Right ventricle myocardium inferior (tissue), 1 donor: ENCODE measurements around the gene MTREX. TPM values are rescaled to one million over a fixed set of nuclear protein-coding genes. Genes with fewer than 3 reads are reported as not detected.

Source experiments
- ATAC-seq: fragments of 200-7000 bp; cut with Tn5 transposase; one replicate; pipeline ENCODE4 v1.9.1; 2020; ENCODE audit warnings: mild to moderate bottlenecking, moderate library complexity
- DNase-seq: peaks from one replicate; pipeline ENCODE4 v3.0.0; 2021; ENCODE audit errors: missing footprints
- intact Hi-C: fragments of 100-400 bp; cut with DNase I; formaldehyde crosslinking; loops from one replicate; pipeline ENCODE4 v1.11.0; 2022
- total RNA-seq: library from RNA; stranded (reverse); fragmentation: NEBNext Ultra II Directional; extraction: Animal tissue kit (Norgen Biotek cat#: 25700); gene quantifications from one replicate; pipeline ENCODE4 v1.2.1, GENCODE V29; 2021
- donor health status: DM: no; HTN: yes; CAD: no; lungs with severe emphysema.

The MTREX gene
- total RNA-seq, 1 donor from 2014 or later, result 61.4 TPM

DNA sequence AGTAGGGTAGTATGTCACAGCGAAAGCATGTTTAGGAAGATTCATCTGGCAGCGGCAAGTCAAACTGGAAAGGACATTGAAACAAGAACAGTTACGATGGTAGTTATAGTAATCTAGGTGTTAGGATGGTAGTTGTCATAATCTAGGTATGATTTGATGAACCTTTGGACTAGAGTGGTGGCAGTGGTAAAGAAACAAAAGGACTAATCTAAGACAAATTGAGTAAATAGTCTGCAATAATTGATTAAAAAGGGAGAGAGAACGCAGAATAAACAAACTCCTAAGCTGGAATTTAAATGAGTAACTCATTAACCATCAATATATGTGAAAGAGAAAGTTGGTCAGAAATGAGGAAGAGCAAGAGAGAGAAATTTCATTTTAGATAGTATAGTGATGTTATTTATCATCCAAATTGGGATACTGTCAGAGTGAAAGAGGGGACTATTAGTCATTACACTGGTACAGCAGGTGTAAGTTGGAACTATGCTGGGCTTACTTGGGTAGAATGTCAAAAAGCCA is 56.8 kb downstream of the MTREX start:
- ATAC-seq (no peak), DNase-seq (no peak)
- intact Hi-C loops, result no loop called here

DNA sequence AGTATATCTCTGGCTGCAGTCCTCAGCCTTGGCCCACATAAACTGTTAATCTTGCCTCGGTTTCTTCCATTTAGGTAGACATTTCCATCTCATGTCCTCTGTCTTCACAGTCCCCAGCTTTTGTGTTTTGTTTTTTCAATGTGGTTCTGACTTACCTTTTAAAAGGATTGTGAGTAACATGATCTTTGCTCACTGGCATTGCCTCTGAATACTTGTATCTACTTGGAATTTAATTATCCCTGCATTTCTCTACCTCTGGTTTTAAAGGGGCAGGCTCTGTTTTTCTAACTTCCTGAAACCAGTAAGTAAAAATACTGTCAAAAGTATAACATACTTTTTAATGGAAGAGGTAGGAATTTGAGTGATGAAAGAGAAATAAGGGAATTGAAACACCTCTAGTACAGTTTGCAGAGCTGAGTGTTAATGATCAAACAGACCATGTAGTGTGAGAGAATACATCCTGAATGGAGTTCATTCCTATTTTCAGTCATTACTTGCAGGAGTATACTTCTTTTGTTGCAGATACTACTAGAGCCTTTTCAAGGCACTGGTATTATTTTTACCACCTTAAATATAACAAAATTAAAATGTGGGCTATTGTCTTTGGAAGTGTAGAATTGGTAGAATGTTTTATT is 62.6 kb downstream of the MTREX start:
- no peak for DNase-seq
- intact Hi-C loops, result no loop called here
- ATAC-seq, result no peak

DNA sequence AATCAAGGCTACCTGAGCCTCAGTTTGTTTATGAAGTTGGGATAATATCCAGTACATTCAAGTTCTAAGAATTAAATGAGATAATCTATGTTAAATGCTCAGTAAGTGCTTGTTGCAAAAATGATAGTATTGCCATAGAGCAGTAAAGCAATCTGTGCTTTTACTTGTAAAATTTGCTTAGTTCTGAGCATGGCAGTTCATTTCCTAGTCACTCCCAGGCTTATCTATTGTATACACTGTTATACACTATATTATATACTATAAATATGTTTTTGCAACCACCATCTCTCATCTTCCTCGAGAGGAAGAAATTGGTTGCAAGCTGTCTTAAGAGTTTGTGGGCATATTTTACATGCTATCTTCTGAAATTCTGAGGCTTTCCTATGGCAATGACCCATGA is 63.4 kb downstream of the MTREX start:
- ATAC-seq (no peak), DNase-seq (no peak)
- intact Hi-C loops, result no loop called here

DNA sequence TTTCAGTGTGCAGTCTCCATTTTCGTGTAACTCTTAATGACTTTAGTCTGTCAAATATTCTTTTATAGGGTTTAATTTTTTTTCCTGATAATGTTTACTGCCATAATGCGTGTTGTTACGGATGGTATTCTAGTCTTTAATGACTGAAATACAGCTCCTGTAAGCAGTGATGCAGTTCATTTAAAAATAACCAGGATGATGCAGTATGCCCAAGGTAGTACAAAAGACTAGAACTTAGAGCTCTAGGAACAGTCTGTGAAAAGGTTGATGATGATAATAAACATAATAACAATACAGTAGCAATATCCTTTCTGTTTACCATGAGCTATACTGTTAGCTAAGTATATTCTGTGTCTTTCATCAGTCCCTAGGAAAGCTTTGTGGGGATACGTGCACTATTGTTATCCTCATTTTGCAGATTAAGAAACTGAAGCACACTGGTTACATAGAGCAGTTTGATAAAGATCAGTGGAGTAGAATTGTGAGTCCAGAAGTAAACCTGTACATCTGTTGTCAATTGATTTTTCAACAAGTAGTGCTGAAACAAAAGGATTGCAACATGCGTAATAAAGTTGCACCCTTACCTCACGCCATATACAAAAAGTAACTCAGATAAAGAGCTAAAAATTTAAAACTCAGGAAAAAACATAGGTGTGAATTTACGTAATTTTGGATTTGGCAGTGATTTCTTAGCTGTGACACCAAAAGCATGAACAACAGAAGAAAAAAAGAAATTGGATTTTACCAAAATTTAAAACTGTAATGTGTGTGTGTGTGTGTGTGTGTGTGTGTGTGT is 64.5 kb downstream of the MTREX start:
- DNase-seq (no peak), ATAC-seq (no peak)
- intact Hi-C loops, result no loop called here

DNA sequence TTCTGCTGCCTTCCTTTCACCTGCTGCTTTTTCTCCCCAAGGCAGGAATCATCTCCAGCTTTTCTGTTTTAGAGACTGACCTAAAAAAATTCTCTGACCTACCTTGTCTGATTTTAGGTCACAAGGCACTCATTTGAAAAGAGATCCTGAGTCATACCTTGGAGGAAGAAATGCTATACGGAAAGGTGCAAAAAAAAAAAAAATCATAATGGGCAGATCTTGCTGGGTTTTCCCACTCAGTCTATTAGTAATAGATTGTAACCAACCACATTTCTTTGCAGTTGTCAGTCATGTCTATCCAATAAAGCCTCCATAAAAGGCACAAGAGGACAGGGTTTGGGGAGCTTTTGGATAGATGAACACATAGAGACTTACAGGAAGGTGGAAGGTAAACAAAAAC is 70.0 kb downstream of the MTREX start:
- ATAC-seq (no peak), DNase-seq (no peak)
- intact Hi-C loops, result no loop called here

DNA sequence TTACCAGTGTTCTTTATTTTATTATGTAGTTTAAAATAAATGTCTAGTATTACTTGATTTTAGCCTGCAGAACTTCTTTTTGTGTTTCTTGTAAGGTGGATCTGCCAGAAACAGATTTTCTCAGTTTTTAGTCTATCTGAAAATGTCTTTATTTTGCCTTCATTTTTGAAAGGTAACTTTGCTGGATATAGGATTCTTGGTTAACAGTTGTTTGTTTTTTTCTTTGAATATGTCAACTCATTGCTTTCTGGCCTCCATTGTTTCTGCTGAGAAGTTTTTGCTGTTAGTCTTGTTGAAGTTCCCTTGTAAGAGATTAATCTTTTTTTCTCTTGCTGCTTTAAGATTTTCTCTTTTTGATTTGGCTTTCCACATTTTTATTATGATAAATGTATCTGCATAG is 75.5 kb downstream of the MTREX start:
- DNase-seq (no peak), ATAC-seq (no peak)
- intact Hi-C loops, result no loop called here

DNA sequence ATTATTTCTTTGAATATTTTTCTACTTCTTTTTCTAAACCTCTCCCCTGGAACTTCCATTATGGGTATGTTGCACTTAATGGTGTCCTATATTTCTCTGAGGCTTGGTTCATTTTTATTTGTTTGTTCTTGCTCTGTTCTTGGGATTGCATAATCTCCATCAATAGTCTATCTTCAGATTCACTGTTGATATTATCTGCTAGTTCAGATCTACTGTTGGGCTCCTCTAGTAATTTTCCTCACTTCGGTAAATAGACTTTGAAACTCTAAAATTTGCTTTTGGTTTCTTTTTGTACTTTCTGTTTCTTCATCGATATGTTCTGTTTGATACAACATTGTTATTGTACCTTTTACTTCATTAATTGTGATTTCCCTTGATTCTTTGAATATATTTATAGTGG is 76.3 kb downstream of the MTREX start:
- intact Hi-C loops, result no loop called here
- ATAC-seq (no peak), DNase-seq (no peak)

DNA sequence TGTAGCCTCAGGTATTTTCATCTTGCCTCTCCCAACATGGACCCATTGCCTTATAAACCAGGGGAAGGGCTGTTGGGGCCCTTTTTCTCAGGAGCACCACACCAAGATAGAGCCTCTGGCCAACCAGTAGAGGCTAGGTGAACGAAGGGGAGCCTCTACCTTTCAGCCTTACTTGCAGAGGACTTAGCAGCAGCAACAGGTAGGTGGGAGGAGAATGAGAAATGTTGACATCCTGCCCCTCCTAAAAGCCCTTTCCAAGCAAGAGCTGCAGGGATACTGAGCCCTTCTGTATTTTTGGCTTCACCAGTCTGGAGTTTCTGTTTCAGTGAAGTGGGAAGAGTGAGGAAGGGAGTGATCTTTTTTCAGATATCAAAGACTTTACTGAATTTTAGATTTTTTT is 77.4 kb downstream of the MTREX start:
- intact Hi-C loops, result no loop called here
- no peak for ATAC-seq
- DNase-seq, result no peak

DNA sequence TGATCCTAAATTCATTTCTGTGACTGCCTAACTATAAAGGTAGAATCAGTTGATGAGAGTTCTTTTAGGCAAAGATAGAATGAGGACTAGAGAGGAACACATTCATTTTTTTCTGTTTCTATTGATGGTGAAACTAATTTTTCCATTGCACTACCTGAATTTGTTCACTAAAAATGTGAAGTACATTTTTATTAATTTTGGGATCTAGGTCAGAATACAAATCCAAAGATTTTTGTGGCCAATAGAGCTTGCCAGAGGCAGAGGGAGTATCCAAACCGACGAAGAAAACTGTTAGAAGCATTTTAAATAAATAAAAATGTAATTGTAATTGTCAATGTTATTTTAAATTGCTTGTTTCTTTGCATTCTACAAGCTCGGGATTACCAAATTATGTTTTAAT is 78.1 kb downstream of the MTREX start:
- no peak for DNase-seq
- no peak for ATAC-seq
- intact Hi-C loops, result no loop called here

DNA sequence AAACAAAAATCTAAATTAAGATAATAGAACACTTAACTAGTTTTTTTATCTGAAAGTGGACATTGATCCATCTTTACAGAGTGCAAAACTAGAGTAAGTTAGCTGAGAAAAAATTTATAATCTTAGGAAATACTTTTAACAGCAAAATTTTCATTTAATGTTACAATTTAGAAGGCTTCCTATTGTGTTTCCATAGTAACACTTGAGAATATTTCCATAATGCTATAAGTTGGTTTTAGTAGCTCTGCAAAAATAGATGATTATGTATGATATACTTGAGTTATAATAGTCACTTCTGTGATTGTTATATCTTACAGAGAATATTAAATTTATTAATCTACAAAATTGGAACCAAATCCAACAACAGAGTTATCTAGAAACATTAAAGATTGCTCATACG is 78.6 kb downstream of the MTREX start:
- DNase-seq (no peak), ATAC-seq (no peak)
- intact Hi-C loops, result no loop called here

DNA sequence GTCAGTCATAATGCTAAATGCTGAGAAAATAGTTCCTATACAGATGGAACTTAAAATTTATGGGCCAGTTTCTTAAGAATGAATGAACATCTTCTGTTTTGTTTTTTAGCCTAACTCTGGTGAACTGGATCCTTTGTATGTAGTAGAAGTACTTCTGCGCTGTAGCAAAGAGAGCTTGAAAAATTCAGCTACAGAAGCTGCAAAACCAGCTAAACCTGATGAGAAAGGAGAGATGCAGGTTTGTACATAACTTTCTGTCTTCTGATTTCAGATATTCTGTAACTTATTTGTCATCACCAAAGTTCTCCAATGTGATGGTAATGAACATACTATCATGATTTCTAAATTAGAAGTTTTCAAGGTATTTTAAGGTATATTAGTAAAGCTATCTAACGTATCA is 80.1 kb downstream of the MTREX start:
- intact Hi-C loops, result no loop called here
- ATAC-seq, result no peak
- no peak for DNase-seq

DNA sequence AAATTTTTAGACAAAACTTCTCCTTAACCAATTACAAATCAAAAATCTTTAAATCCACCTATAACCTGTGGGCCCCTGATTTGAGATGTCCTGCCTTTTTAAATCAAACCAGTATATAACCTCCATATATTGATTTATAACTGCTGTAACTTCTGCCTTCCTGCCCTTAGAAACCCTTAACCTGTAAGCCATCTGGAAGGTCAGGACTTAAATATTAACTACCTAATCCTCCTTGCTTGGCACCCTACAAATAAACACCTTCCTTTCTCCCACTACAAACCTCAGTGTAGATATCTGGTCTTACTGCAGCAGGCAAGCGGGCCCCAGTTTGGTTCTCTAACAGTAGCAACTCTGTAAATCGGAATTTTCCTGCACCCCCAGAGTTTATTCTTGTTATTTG is 83.9 kb downstream of the MTREX start:
- DNase-seq (no peak), ATAC-seq (no peak)
- intact Hi-C loops, result no loop called here

DNA sequence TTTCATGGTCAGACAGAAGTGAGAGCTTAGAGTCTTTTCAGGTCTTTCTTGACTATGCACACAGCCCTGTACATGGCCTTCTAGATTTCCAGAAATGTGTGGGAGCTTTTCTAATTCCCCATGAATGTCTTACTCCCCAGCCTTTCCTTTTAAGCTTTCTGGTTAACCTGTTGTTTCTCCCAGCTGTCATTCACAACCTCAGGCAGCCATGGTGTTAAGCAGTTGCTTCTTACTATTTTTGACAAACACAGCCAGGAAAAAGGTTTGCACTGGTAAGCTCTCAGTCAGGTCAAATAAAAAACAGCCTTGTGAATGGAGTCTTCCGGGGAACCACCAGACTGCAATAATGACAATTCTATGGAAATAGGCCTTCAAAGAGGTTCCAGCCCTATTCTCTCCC is 84.9 kb downstream of the MTREX start:
- DNase-seq (no peak), ATAC-seq (no peak)
- intact Hi-C loops, result no loop called here

DNA sequence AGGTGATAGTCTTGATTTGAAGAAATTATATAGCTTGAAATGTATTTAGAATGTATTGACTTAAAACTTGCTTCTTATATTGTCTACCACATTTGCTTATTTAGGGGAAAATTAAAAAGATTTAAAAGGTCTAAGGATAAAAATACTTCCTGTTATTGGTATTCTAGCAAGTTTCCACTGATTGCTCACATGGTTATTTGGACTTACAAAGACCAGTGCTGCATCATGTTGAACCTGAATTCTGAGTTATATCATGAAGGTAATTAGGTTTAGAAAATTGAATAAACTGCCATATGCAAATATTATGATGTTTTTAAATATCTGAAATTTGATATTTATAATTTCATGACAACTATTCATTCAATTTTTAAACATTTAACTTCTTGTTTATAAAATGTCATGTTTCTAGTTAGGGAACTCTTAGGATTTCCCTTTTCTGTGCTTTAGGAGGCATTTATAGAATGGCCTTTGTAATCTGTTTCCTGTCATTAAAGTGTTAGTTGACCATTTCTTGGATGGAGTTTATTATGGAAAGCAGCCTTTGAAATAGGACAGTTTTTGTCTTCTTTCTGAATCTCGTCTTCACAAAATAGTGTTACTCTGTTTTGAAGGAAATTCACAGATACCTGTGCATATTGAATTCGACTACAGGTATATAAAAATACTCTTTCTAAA is 85.8 kb downstream of the MTREX start:
- DNase-seq, result no peak
- intact Hi-C loops, result no loop called here
- ATAC-seq, result no peak

DNA sequence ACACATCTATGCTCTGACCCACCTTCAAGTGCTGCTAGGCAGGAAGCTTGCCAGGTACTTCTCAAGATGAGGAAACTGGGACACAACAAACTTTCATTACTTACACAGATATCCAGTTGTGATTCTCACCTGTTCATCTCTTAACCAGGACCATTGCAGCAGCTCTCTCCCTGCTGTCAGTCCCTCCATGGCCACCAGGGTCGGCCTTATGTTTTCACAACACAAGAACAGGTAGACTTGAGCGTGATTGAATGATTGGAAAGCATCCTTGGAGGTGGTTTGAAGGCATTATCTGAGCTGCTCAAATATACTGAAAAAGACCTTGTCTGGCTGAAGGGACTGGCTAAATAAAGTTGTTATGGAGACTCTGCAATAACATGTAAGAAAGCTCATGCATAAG is 94.4 kb downstream of the MTREX start:
- intact Hi-C loops, result no loop called here
- ATAC-seq (no peak), DNase-seq (no peak)

DNA sequence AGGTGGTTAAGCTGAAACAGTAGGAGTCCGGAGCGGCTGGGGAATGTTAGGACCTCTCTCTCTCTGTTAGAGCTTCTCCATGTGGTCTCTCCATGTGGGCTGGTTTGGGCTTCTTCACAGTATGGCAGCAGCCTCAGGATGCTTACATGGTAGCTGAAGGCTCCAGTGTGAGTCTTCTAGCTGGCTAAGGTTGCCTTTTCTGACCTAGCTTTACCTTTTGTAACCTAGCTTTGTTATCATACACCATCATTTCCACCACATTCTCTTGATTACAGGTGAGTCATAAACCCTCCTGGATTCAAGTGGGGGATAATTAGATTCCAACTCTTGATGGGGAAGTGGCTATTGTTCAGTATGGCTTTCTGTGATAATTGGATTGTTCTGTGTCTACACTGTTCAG is 98.5 kb downstream of the MTREX start:
- no peak for DNase-seq
- ATAC-seq, result no peak
- intact Hi-C loops, result no loop called here

DNA sequence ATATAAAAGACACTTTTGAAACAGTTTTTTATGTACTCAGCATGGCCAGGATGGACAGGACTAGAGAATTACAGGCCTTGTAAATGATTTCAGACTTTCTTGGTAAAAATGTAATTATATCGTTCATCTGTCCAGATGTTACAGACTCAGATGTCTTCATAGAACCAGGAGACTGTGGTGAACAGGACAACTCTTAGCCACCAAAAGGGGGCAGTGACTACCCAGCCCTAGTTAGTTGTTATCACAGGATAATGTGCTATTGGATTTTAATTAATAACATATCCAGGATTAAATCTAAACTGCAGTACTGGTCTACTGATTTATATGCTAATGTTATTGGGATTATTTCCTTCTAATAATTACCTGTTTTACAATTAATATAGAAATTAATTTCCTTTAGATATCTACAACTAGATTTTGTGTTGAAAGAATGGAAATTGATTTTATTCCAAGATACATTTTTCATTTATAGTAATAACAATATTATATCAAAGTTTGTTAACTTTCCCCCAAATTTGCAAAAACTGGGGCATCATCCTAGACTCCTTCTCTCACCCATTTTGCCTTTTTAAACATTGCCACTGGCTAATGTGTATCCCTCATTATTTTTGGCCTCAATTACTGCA is 99.4 kb downstream of the MTREX start:
- ATAC-seq (peak; percentile 65), DNase-seq (no peak)
- intact Hi-C loops, result loop anchor here (1.0 kb wide), 1 partner anchor 285 kb away; no protein-coding TSS in a partner anchor

DNA sequence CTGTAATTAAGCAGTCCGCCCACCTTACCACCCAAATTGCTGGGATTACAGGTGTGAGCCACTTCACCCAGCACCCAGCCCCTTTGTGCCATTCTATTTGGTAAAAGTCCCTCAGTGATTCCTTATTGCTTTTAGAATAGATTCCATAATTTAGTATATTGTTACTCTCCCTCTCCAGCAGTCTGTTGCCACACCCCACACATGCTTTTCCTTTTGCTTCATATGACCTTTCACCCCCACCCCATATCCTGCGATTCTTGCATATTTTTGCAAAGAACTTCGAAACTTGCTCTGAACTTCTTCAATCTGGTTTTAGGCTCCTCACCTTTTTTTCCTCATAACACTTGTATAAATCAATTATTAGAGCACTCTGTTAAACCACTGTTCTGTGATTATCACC is 100.2 kb downstream of the MTREX start:
- intact Hi-C loops, result loop anchor here (1.0 kb wide), 1 partner anchor 284 kb away; no protein-coding TSS in a partner anchor
- ATAC-seq, result no peak
- no peak for DNase-seq

DNA sequence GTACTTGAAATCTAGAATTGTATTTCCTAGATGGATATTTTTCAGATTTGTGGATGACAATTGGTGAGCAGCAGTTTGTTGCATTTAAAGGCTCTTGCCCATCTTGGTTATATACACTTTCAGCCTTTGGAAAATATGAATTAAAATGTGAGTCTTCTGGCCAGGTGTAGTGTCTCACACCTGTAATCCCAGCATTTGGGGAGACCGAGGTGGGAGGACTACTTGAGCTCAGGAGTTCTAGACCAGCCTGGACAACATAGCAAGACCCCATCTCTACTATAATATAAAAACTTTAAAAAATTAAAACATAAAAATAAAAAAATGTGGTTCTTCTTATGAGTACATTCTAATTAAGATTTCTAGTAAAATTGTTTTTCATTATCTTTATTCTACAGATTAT is 102.0 kb downstream of the MTREX start:
- DNase-seq, result no peak
- intact Hi-C loops, result no loop called here
- ATAC-seq, result no peak

DNA sequence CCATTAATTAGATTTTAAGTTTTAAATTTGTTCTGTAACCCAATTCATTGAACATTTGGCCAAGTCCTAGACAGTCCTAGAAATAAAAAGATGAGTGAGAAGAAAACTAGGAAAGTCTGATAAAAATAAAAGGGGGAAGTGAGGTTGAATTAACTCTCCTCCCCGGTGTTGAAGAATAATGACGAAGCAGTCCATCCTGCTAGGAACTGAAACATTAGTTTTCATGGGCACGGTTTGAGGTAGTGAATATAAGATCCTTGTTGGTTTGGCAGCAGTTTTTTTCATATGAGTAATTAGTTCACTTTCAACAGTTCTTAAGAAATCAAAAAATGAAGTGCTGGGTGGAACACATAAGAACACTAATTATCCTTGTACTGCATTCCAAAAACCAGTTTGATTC is 103.1 kb downstream of the MTREX start:
- ATAC-seq (no peak), DNase-seq (no peak)
- intact Hi-C loops, result no loop called here
